SIG-M5 (cell line): ENCODE data around the gene HHATL.

Experiments
- DNase-seq: peaks from one replicate; lab custom pipeline; 2025; lab: John Stamatoyannopoulos, UW

The HHATL gene

DNA sequence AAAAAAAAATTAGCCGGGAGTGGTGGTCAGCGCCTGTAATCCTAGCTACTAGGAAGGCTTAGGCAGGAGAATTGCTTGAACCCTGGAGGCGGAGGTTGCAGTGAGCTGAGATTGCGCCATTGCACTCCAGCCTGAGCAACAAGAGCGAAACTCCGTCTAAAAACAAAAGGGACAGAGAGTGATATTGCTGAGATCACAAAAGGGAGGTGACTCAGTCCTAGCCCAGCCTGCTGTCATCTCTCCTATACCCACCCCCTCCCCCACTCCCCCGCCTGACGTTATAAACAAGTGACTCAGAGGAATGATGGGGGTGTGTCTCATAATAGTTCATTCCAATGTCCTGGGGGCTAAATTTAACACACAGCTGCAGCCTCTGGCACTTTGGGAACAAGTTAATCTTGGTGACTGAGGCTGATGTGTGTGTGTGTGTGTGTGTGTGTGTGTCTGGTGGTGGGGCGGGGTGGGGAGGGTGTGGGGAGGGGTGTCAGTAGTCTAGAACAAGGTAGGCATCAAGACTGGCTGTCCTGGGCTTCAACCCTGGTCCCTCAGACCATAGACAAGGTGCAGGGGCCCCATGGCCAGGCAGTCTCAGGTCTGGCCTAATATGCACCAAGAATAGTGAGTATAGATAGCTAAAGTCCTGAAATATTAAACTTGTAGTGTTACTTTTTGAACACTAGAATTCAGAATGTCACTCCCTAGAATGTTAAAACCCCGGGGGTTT lies 18.6 kb downstream of the HHATL start:
- peak; percentile 80 for DNase-seq

GRCh38 chr3:42682301-42683070 lies 20.1 kb downstream of the HHATL start:
- DNase-seq = no peak

GRCh38 chr3:42681361-42682038 lies 21.1 kb downstream of the HHATL start:
- no peak for DNase-seq

DNA sequence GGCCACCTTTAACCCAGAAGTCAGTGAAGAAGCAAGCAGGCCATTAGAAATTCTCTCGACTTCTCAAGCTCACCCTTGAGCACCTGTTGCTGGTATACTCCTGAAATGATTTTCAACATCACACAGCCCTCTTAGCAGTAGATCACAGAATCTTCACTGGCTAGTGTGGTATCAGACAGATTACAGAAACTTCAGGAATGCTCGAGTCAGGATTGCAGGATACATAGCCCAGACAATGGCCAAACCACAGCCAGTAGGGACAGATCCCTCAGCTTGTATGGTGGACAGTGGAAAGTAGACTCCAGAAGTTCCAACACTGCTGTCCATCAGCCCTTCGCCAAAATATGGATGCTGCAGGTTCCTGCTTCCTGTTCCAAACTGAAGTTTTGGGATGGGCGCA lies 21.8 kb downstream of the HHATL start:
- no peak for DNase-seq

DNA sequence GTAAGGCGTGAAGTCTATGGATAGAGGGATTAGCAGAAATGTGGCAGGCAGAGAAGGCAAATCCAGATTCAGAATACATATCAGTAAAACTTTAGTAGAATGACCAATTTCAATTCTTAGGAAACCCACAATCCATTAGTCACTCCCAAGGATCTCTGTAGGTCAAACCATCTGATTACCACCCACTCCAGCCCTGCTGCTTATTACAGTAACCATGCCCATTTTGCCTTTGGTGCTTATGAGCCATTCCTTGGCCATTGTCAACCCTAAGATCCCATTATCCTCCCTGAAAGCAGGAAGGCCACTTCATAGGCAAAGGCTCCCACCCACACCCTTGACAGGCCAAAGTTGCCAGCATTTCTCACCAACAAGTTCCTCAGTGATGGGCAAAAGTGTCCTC lies 22.3 kb downstream of the HHATL start:
- DNase-seq = no peak

DNA sequence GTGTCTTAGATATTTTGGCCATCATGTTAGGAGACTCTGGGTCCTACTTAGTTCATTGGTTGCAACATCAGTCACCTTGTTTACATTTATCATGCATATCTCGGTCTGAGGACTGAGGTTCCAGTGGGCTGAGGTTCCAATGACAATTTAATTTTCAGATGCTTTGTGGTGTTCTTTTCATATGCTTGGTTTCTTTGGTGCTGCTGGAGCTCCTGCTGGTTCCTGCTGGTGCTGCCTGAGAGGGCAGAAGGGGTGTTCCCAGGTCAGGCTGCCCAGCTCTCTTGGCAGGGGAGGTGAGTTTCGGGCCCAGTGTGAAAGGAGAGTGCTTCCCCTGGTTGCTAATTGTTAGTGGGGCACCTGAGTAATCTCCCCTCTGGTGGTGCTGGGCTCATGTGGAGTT lies 24.2 kb downstream of the HHATL start:
- no peak for DNase-seq

DNA sequence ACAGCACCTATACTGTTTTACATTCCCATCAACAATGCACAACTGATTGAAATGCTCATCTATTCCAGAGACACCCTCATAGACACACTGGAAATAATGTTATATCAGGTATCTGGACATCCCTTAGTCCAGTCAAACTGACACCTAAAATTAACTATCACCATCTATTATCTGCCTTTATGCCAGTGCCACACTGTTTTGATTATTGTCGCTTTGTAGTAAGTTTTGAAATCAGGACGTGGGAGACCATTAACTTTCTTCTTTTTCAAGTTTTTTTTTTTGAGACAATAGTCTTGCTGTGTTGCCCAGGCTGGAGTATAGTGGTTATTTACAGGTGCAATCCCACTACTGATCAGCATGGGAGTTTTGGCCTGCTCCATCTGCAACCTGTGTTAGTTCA lies 26.7 kb downstream of the HHATL start:
- DNase-seq = no peak

GRCh38 chr3:42674146-42674545 lies 28.5 kb downstream of the HHATL start:
- no peak for DNase-seq

GRCh38 chr3:42673082-42673481 lies 29.5 kb downstream of the HHATL start:
- no peak for DNase-seq

- no peak for DNase-seq
Measured at GRCh38 chr3:42672515-42672914, 30.1 kb downstream of the HHATL start.

- DNase-seq = no peak
Measured at GRCh38 chr3:42670670-42671069, 31.9 kb downstream of the HHATL start.

DNA sequence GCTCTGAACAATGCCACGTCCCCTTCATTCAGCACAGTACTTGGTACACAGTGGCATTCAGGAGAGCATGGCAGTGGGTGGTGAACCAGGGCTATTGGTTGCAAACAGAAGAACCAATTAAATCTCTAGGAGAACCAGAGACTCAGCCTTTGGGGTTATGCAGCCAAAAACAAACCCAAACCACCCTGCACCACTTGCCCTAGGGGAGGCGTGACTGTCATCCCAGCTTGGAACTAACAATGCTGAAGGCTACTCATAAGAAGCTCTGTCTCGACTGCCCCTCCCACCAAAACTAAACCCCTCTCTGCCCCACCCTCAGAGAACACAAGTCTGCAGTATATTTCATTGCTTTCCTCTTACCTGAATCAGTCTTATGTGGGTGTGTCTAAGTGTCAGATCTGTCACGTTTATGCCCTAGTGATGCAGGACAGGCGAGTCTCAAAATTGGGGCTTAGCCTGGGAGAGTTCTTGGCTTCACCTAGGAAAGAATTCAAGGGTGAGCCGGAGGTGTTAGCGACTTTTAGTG lies 32.5 kb downstream of the HHATL start:
- DNase-seq = no peak

DNA sequence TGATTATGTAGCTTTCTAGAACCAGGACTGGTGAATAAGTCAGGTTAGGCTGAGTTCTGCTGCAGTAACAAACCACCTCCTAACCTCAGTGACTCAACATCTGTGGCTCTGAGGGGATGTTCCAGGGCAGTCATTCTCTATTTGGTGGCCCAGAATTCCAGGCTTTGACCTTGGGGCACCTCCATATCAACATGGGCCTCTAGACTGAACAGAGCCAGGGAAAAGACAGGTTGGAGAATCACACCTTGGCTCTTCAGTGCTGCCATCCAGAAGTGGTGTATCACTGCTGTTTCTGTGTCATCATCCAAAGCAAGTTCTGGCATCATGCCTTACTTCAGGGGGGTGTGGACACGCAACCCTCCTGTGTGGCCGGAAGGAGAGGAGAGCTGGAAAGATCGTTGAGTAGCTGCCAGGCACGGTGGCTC lies 33.8 kb downstream of the HHATL start:
- no peak for DNase-seq

- no peak for DNase-seq
Measured at GRCh38 chr3:42668413-42668760, 34.2 kb downstream of the HHATL start.

DNA sequence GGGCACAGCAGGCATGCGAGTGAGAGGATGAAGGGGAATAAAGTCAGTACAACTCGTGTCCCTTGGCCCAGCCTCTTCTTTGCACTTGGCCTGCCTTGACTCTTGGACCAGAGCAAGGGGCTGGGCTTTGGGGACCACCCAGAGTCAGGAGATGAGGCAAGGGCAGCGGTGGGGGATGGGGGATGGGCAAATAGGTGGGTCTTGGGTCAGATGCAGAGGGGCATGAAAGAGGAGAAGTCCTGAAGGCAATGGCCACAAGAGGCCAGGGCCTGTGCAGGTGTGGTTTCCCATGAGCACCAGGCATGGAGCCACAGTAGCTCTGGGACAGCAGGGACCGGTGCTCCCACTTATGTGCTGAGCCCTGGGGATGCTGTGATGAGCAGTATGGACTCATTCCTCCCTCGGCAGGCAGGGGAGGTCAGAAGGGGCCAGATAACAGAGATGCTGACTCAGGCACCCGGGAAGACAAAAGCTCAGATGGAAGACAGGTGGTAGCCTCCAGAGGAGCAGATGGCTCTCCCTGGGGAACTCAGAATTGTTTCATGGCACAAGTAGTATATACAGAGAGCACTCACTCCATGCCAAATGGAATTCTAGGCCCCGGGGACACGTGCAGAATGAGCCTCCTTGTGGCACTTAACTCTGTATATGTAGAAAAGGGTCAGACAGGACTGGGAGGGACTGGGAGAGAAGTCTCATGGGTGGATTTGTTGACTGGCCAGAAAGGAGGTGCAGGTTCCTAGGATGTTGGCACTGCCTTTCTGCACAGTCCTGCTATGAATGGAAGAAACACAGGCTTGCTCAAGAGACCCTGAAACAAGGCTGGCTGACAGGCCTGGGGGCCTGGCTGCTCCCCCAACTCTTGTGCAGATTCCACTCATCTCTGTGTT lies 34.8 kb downstream of the HHATL start:
- no peak for DNase-seq

GRCh38 chr3:42667096-42667522 lies 35.5 kb downstream of the HHATL start:
- DNase-seq = no peak

- no peak for DNase-seq
Measured at GRCh38 chr3:42666577-42666998, 36.0 kb downstream of the HHATL start.

GRCh38 chr3:42666022-42666421 lies 36.6 kb downstream of the HHATL start:
- no peak for DNase-seq

GRCh38 chr3:42665050-42665878 lies 37.3 kb downstream of the HHATL start:
- no peak for DNase-seq

- DNase-seq = no peak
Measured at GRCh38 chr3:42664438-42664803, 38.2 kb downstream of the HHATL start.
